HepG2 (cell line): ENCODE data around the gene CYP4F12. TPM values are rescaled to one million over a fixed set of nuclear protein-coding genes. Genes with fewer than 3 reads are reported as not detected.

Experiments
- ATF1 ChIP-seq: IDR thresholded peaks from 2 replicates; pipeline ENCODE4 v1.6.1; 2016; ENCODE audit warnings: mild to moderate bottlenecking, control low read depth
- BHLHE40 ChIP-seq: IDR thresholded peaks from 2 replicates; pipeline ENCODE4 v1.6.1; 2011; ENCODE audit warnings: low read length, improper control_type of control experiment
- CSRNP1 ChIP-seq: sonication (generic); formaldehyde crosslinking; IDR thresholded peaks from 2 replicates; pipeline ENCODE4 v1.8.1; 2023; ENCODE audit warnings: mild to moderate bottlenecking, missing genetic modification reagents
- HNRNPL ChIP-seq: fragments of 200-400 bp; formaldehyde crosslinking; IDR thresholded peaks from 2 replicates; pipeline ENCODE4 v1.6.1; 2017; ENCODE audit warnings: mild to moderate bottlenecking, low read depth, low read length
- MIER3 ChIP-seq: IDR thresholded peaks from 2 replicates; pipeline ENCODE4 v1.6.1; 2016; ENCODE audit warnings: missing compliant biosample characterization, borderline replicate concordance
- NBN ChIP-seq: fragments of 450-650 bp; conservative IDR thresholded peaks from 2 replicates; pipeline ENCODE4 v1.6.1; 2017
- PHF21A ChIP-seq: sonication (generic); formaldehyde crosslinking; IDR thresholded peaks from 2 replicates; pipeline ENCODE4 v1.5.0; 2020; ENCODE audit warnings: mild to moderate bottlenecking, missing genetic modification reagents
- REST ChIP-seq, 2 experiments: IDR thresholded peaks; 2 replicates each; pipeline ENCODE4 v1.6.1; 2011 to 2012; ENCODE audit warnings: low read length in 2 of 2, borderline replicate concordance in 1 of 2, low read depth in 1 of 2, mild to moderate bottlenecking in 1 of 2, moderate library complexity in 1 of 2
- XRCC5 ChIP-seq: fragments of 200-400 bp; formaldehyde crosslinking; optimal IDR thresholded peaks from 2 replicates; pipeline ENCODE3; 2017; ENCODE audit warnings: mild to moderate bottlenecking, low read length
- ZNF282 ChIP-seq: fragments of 450-650 bp; IDR thresholded peaks from 2 replicates; pipeline ENCODE4 v1.6.1; 2018; ENCODE audit not compliant: partially characterized antibody
- ZNF556 ChIP-seq: sonication (generic); formaldehyde crosslinking; IDR thresholded peaks from 2 replicates; pipeline ENCODE4 v1.4.0; 2020; ENCODE audit warnings: mild to moderate bottlenecking, missing genetic modification reagents, borderline replicate concordance
- ZNF672 ChIP-seq: sonication (generic); formaldehyde crosslinking; IDR thresholded peaks from 2 replicates; pipeline ENCODE4 v1.8.1; 2022; ENCODE audit warnings: missing genetic modification reagents
- ZNF737 ChIP-seq: sonication (generic); formaldehyde crosslinking; IDR thresholded peaks from 2 replicates; pipeline ENCODE4 v1.5.0; 2020; ENCODE audit warnings: missing genetic modification reagents, mild to moderate bottlenecking, borderline replicate concordance
- ZNF749 ChIP-seq: sonication (generic); formaldehyde crosslinking; IDR thresholded peaks from 2 replicates; pipeline ENCODE4 v1.8.0; 2022; ENCODE audit warnings: mild to moderate bottlenecking, missing genetic modification reagents, moderate library complexity, borderline replicate concordance
- polyA plus RNA-seq, 8 experiments: library from polyadenylated mRNA; depleted of rRNA in 3 of 8; stranded (reverse) in 7 of 8; unstranded in 1 of 8; fragments of >200 nt; fragmentation: Illumina TruSeq in 4 of 8; extraction: Trizol in 4 of 8; gene quantifications; 2 replicates each; pipeline versions ENCODE4 v1.2.1 to v1.2.3, GENCODE V29; 2011 to 2016; ENCODE audit warnings: low read depth in 4 of 8, missing spikeins in 1 of 8, mixed read lengths in 1 of 8; ENCODE audit not compliant: insufficient read depth in 1 of 8
- total RNA-seq, 5 experiments: library from RNA; depleted of rRNA; stranded (reverse); fragments of >200 nt; fragmentation: Illumina TruSeq; extraction: Trizol; gene quantifications; 2 replicates each; pipeline ENCODE4 v1.2.3, GENCODE V29; 2016; ENCODE audit warnings: low read depth in 1 of 5
- TF ChIP-seq, protein P1 (sequence below): IDR thresholded peaks from 2 replicates; pipeline ENCODE4 v1.6.1; 2016; ENCODE audit warnings: control low read depth
- TF ChIP-seq, protein P2 (sequence below): sonication (generic); formaldehyde crosslinking; IDR thresholded peaks from 2 replicates; pipeline ENCODE4 v1.8.1; 2023; ENCODE audit warnings: missing genetic modification reagents, inconsistent platforms, borderline replicate concordance
- TF ChIP-seq, protein P3 (sequence below): sonication (generic); formaldehyde crosslinking; IDR thresholded peaks from 2 replicates; pipeline ENCODE4 v1.4.0; 2020; ENCODE audit warnings: low read depth, missing genetic modification reagents

Gene CYP4F12
- total and polyA plus RNA-seq, 2 of the 13 experiments (the other 11 are each of a cell fraction or from before 2014, with no cell fraction given) = 29.9 to 30.8 TPM

DNA sequence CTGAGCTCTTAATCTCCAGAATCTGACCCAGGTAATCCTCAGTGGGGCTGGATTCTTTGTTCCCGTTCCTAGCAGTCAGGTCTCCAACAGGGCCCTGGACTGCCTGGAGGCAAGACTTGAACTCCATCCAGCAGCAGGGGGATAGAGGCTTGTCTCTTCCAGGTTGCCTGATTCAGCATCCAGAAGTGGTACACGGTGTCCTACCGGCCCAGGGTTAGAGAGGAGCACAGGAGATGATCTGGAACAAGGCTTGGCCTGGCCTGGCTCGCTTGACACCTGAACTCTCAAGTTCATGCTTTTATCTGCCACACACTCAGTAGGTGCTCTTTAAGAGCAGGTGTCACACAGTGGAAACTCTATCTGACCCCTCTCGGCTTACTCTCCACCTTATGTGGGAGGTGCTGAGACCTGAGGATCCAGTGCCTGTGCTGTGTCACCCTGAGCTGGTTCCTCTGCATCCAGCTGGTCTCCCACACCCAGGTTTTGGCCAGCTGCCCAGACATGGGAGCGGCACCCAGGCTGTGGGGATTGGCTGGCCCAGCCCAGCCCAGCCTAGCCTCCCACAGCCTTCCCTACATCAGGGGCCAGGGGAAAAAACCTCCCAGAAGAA, 32.5 kb upstream of the CYP4F12 start, which contains the start of gene CYP4F3 (continued):
- TF ChIP-seq XRCC5 (no peak), HNRNPL (0 out of 2 replicates have a peak, but pooled peaks have one; percentile 66), BHLHE40 (peak; percentile 19; the same call in 1 of the 2 replicates), ZNF737 (CRISPR knock-in tag) (no peak), REST (IDR thresholded peaks at IDR 0.05; ENCODE audit: borderline replicate concordance in 1 of 2, low read depth in 1 of 2, low read length in 2 of 2) (no peak), ATF1 (no peak), NBN (no peak), CSRNP1 (CRISPR knock-in tag) (no peak), ZNF556 (CRISPR knock-in tag) (no peak), ZNF749 (CRISPR knock-in tag) (no peak), PHF21A (CRISPR knock-in tag) (peak; percentile 38; the same call in 1 of the 2 replicates), ZNF672 (no peak), MIER3 (no peak), ZNF282 (no peak)
- TF ChIP-seq, protein P1, sequence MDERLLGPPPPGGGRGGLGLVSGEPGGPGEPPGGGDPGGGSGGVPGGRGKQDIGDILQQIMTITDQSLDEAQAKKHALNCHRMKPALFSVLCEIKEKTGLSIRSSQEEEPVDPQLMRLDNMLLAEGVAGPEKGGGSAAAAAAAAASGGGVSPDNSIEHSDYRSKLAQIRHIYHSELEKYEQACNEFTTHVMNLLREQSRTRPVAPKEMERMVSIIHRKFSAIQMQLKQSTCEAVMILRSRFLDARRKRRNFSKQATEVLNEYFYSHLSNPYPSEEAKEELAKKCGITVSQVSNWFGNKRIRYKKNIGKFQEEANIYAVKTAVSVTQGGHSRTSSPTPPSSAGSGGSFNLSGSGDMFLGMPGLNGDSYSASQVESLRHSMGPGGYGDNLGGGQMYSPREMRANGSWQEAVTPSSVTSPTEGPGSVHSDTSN (CRISPR knock-in tag) = no peak
- TF ChIP-seq, protein P2, sequence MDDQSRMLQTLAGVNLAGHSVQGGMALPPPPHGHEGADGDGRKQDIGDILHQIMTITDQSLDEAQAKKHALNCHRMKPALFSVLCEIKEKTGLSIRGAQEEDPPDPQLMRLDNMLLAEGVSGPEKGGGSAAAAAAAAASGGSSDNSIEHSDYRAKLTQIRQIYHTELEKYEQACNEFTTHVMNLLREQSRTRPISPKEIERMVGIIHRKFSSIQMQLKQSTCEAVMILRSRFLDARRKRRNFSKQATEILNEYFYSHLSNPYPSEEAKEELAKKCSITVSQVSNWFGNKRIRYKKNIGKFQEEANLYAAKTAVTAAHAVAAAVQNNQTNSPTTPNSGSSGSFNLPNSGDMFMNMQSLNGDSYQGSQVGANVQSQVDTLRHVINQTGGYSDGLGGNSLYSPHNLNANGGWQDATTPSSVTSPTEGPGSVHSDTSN (CRISPR knock-in tag) = no peak
- TF ChIP-seq, protein P3, sequence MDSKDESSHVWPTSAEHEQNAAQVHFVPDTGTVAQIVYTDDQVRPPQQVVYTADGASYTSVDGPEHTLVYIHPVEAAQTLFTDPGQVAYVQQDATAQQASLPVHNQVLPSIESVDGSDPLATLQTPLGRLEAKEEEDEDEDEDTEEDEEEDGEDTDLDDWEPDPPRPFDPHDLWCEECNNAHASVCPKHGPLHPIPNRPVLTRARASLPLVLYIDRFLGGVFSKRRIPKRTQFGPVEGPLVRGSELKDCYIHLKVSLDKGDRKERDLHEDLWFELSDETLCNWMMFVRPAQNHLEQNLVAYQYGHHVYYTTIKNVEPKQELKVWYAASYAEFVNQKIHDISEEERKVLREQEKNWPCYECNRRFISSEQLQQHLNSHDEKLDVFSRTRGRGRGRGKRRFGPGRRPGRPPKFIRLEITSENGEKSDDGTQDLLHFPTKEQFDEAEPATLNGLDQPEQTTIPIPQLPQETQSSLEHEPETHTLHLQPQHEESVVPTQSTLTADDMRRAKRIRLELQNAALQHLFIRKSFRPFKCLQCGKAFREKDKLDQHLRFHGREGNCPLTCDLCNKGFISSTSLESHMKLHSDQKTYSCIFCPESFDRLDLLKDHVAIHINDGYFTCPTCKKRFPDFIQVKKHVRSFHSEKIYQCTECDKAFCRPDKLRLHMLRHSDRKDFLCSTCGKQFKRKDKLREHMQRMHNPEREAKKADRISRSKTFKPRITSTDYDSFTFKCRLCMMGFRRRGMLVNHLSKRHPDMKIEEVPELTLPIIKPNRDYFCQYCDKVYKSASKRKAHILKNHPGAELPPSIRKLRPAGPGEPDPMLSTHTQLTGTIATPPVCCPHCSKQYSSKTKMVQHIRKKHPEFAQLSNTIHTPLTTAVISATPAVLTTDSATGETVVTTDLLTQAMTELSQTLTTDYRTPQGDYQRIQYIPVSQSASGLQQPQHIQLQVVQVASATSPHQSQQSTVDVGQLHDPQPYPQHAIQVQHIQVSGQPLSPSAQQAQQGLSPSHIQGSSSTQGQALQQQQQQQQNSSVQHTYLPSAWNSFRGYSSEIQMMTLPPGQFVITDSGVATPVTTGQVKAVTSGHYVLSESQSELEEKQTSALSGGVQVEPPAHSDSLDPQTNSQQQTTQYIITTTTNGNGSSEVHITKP (CRISPR knock-in tag) = 0 out of 2 replicates have a peak, but pooled peaks have one; percentile 4
